GM12878 (cell line): ENCODE data around the gene ZNF791. TPM values are rescaled to one million over a fixed set of nuclear protein-coding genes. Genes with fewer than 3 reads are reported as not detected.

Experiments
- ATAC-seq: fragments of 200-7000 bp; cut with Tn5 transposase; 3 replicates; pipeline ENCODE4 v1.9.1; 2020; ENCODE audit warnings: mild to moderate bottlenecking, moderate library complexity
- BruUV-seq: library from RNA; stranded (reverse); fragments of 400-500 nt; replicated peaks from 2 replicates; lab custom pipeline; 2021; lab: Mats Ljungman, UMichigan
- CTCF ChIA-PET: fragments of 300-600 bp; sonication (Branson Sonifier 250); formaldehyde crosslinking; extraction: SDS; loops from one replicate; lab custom pipeline; 2021; ENCODE audit warnings: inconsistent platforms; lab: Yijun Ruan, JAX
- POLR2A ChIA-PET: fragments of 350-600 bp; formaldehyde crosslinking; extraction: SDS; loops from one replicate; lab custom pipeline; 2021; ENCODE audit warnings: inconsistent platforms; lab: Charles Lee
- RAD21 ChIA-PET: fragments of 300-600 bp; sonication (Branson Sonifier 250); formaldehyde crosslinking; loops from one replicate; lab custom pipeline; 2023; ENCODE audit warnings: antibody characterized with exemption; ENCODE audit not compliant: unreplicated experiment; lab: Charles Lee
- SMC1A ChIA-PET: fragments of 300-600 bp; sonication (Branson Sonifier 250); formaldehyde crosslinking; loops from one replicate; lab custom pipeline; 2023; ENCODE audit not compliant: unreplicated experiment, uncharacterized antibody; lab: Charles Lee
- DNase-seq: peaks from one replicate; pipeline ENCODE4 v3.0.0-alpha.2; 2011; ENCODE audit warnings: low read depth, low spot score
- FAIRE-seq: peaks from 3 replicates; lab custom pipeline; 2011; peaks lifted over from hg19 to GRCh38; lab: Jason Lieb, UNC
- H2AFZ ChIP-seq: 2 replicates; pipeline ENCODE4 v1.6.0; 2011; ENCODE audit warnings: low read depth, low read length, control low read depth; ENCODE audit not compliant: control insufficient read depth
- H3K27ac ChIP-seq: 2 replicates; pipeline ENCODE4 v1.5.1; 2011; ENCODE audit warnings: control low read depth; ENCODE audit not compliant: control insufficient read depth, insufficient read depth
- H3K27me3 ChIP-seq, 2 experiments: replicated peaks in 1 of 2; 2 replicates each; pipeline versions ENCODE4 v1.6.0 to v1.6.1; 2011; ENCODE audit warnings: low read length in 1 of 2; ENCODE audit not compliant: control insufficient read depth in 2 of 2, insufficient read depth in 2 of 2
- H3K36me3 ChIP-seq, 2 experiments: 2 replicates each; pipeline ENCODE4 v1.5.1; 2011; ENCODE audit warnings: low read length in 1 of 2; ENCODE audit not compliant: control insufficient read depth in 2 of 2, insufficient read depth in 2 of 2
- H3K4me1 ChIP-seq: 2 replicates; pipeline ENCODE4 v1.6.1; 2011; ENCODE audit warnings: mild to moderate bottlenecking, low read length, moderate library complexity, mixed read lengths; ENCODE audit not compliant: control insufficient read depth, insufficient read depth
- H3K4me2 ChIP-seq: 2 replicates; pipeline ENCODE4 v1.6.0; 2011; ENCODE audit warnings: control low read depth; ENCODE audit not compliant: control insufficient read depth, insufficient read depth
- H3K4me3 ChIP-seq: fragments of 200-600 bp; sonication (generic); 2 replicates; pipeline ENCODE4 v1.5.1; 2016
- H3K79me2 ChIP-seq: 2 replicates; pipeline ENCODE4 v1.6.0; 2011; ENCODE audit warnings: low read length; ENCODE audit not compliant: control insufficient read depth, insufficient read depth
- H3K9ac ChIP-seq: 2 replicates; pipeline ENCODE4 v1.8.0; 2011; ENCODE audit warnings: low read length, control low read depth, mixed read lengths; ENCODE audit not compliant: control insufficient read depth, insufficient read depth
- H3K9me3 ChIP-seq: replicated peaks from 3 replicates; pipeline ENCODE4 v1.5.1; 2011; ENCODE audit warnings: mild to moderate bottlenecking, low read length; ENCODE audit not compliant: control insufficient read depth, insufficient read depth
- H4K20me1 ChIP-seq: 2 replicates; pipeline ENCODE4 v1.6.0; 2011; ENCODE audit not compliant: control insufficient read depth, insufficient read depth
- ASH2L ChIP-seq: fragments of 300-600, 200-600 bp; sonication (generic); IDR thresholded peaks from 2 replicates; pipeline ENCODE4 v1.6.1; 2017; ENCODE audit warnings: low read depth, mild to moderate bottlenecking, borderline replicate concordance
- KDM1A ChIP-seq: fragments of 200-600 bp; sonication (generic); IDR thresholded peaks from 2 replicates; pipeline ENCODE4 v1.6.1; 2016; ENCODE audit warnings: borderline replicate concordance
- NR2C2 ChIP-seq: IDR thresholded peaks from 2 replicates; pipeline ENCODE4 v1.6.1; 2011; ENCODE audit warnings: borderline replicate concordance, low read depth; ENCODE audit not compliant: control insufficient read depth, insufficient read length
- NRF1 ChIP-seq: conservative IDR thresholded peaks from 2 replicates; pipeline ENCODE4 v1.6.1; 2011; ENCODE audit warnings: mild to moderate bottlenecking, low read depth, low read length, improper control_type of control experiment
- PAX5 ChIP-seq: IDR thresholded peaks from 2 replicates; pipeline ENCODE4 v1.6.1; 2011; ENCODE audit warnings: low read depth, low read length, borderline replicate concordance
- POLR2AphosphoS2 ChIP-seq: IDR thresholded peaks from 2 replicates; pipeline ENCODE4 v1.6.1; 2011; ENCODE audit warnings: low read depth, mild to moderate bottlenecking, low read length, improper control_type of control experiment, moderate library complexity
- RCOR1 ChIP-seq: conservative IDR thresholded peaks from 2 replicates; pipeline ENCODE4 v1.6.1; 2012; ENCODE audit warnings: low read depth, low read length, improper control_type of control experiment
- RUNX3 ChIP-seq: IDR thresholded peaks from 2 replicates; pipeline ENCODE4 v1.6.1; 2012; ENCODE audit warnings: low read length, inconsistent platforms
- TCF12 ChIP-seq: IDR thresholded peaks from 2 replicates; pipeline ENCODE4 v1.6.1; 2011; ENCODE audit warnings: low read depth, mild to moderate bottlenecking, low read length
- ZNF24 ChIP-seq: fragments of 450-650 bp; IDR thresholded peaks from 2 replicates; pipeline ENCODE4 v1.6.1; 2017; ENCODE audit warnings: antibody characterized with exemption, mild to moderate bottlenecking
- WGBS: methylation state at CpG from one replicate; pipeline ENCODE4 v1.1.6; 2016; ENCODE audit warnings: low lambda C conversion rate; ENCODE audit not compliant: insufficient replicate concordance, insufficient coverage; ENCODE audit errors: missing lambda C conversion rate; 5-methylcytosine and 5-hydroxymethylcytosine counted together
- in situ Hi-C: fragments of 300-500 bp; cut with MboI; formaldehyde crosslinking; loops from 9 replicates; pipeline ENCODE4 v1.14.3; 2018; ENCODE audit warnings: mixed read lengths
- intact Hi-C: fragments of 100-400 bp; cut with micrococcal nuclease; formaldehyde crosslinking; loops from one replicate; pipeline ENCODE4 v1.14.2; 2022; ENCODE audit not compliant: unreplicated experiment
- polyA plus RNA-seq, 11 experiments: library from polyadenylated mRNA; depleted of rRNA in 4 of 11; unstranded in 6 of 11; stranded (reverse) in 5 of 11; fragments of >200 nt; fragmentation: Nextera tagmentation in 4 of 11; fragmentation: Illumina TruSeq in 1 of 11; extraction: Ambion mirVana in 4 of 11; extraction: Trizol in 1 of 11; gene quantifications; 1 replicate in 1 of 11; 2 replicates in 10 of 11; pipeline versions ENCODE4 v1.2.1 to v1.2.3, GENCODE V29; 2011 to 2016; ENCODE audit warnings: inconsistent platforms in 2 of 11, missing spikeins in 2 of 11, low read depth in 1 of 11
- total RNA-seq, 4 experiments: library from RNA; depleted of rRNA in 3 of 4; stranded (reverse); fragments of >200 nt in 3 of 4; fragmentation: Illumina TruSeq in 1 of 4; extraction: Trizol in 1 of 4; gene quantifications; 2 replicates each; pipeline versions ENCODE4 v1.2.1 to v1.2.3, GENCODE V29; 2013 to 2021
- TF ChIP-seq, protein P1 (sequence below): IDR thresholded peaks from 2 replicates; pipeline ENCODE4 v1.6.1; 2011; ENCODE audit warnings: low read depth, low read length, improper control_type of control experiment, borderline replicate concordance
- TF ChIP-seq, protein P2 (sequence below): fragments of 450-650 bp; IDR thresholded peaks from 2 replicates; pipeline ENCODE4 v1.6.1; 2016; ENCODE audit warnings: mild to moderate bottlenecking, moderate library complexity, borderline replicate concordance

ZNF791 gene
- total and polyA plus RNA-seq, 10 of the 15 experiments (the other 5 are each of a cell fraction or from before 2014, with no cell fraction given): 7.5 to 24.0 (median 11.8) TPM

DNA sequence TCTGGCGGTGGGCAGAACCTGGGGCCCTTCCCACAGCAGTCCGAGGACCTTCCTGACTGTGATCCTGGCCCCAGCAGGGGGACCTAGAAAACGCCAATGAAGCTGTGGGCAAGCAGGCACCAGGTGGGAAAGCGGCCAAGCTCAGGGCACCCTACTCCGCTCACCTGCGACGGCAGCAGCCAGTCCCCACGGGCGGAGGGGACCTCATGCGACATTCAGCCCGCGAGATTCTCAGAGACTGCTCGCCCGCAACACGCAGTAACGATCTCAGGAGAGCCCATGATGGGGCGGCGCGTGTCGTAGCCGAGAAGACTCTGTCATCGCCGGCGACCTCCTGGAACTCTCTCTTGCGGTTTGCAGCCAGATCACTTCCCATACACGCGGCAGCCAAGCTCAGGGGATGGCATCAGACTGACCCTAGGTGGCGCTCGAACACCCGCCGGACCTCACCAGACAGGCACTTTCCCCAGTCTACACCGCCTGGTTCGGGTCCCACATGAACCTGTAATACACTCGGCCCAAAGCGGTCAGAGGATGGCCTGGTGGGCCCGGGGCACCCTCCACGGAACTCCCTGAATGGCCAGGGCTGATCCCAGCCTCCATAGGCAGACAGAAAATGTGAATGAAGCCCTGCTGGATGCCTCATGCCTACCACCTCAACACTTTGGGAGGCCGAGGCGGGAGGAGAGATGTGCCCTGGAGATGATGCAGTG is 29.3 kb downstream of the ZNF791 start (continued):
- TF ChIP-seq, protein P1, sequence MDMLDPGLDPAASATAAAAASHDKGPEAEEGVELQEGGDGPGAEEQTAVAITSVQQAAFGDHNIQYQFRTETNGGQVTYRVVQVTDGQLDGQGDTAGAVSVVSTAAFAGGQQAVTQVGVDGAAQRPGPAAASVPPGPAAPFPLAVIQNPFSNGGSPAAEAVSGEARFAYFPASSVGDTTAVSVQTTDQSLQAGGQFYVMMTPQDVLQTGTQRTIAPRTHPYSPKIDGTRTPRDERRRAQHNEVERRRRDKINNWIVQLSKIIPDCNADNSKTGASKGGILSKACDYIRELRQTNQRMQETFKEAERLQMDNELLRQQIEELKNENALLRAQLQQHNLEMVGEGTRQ: no peak
- no peak for TF ChIP-seq TCF12
- TF ChIP-seq, protein P2, sequence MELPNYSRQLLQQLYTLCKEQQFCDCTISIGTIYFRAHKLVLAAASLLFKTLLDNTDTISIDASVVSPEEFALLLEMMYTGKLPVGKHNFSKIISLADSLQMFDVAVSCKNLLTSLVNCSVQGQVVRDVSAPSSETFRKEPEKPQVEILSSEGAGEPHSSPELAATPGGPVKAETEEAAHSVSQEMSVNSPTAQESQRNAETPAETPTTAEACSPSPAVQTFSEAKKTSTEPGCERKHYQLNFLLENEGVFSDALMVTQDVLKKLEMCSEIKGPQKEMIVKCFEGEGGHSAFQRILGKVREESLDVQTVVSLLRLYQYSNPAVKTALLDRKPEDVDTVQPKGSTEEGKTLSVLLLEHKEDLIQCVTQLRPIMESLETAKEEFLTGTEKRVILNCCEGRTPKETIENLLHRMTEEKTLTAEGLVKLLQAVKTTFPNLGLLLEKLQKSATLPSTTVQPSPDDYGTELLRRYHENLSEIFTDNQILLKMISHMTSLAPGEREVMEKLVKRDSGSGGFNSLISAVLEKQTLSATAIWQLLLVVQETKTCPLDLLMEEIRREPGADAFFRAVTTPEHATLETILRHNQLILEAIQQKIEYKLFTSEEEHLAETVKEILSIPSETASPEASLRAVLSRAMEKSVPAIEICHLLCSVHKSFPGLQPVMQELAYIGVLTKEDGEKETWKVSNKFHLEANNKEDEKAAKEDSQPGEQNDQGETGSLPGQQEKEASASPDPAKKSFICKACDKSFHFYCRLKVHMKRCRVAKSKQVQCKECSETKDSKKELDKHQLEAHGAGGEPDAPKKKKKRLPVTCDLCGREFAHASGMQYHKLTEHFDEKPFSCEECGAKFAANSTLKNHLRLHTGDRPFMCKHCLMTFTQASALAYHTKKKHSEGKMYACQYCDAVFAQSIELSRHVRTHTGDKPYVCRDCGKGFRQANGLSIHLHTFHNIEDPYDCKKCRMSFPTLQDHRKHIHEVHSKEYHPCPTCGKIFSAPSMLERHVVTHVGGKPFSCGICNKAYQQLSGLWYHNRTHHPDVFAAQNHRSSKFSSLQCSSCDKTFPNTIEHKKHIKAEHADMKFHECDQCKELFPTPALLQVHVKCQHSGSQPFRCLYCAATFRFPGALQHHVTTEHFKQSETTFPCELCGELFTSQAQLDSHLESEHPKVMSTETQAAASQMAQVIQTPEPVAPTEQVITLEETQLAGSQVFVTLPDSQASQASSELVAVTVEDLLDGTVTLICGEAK: no peak

DNA sequence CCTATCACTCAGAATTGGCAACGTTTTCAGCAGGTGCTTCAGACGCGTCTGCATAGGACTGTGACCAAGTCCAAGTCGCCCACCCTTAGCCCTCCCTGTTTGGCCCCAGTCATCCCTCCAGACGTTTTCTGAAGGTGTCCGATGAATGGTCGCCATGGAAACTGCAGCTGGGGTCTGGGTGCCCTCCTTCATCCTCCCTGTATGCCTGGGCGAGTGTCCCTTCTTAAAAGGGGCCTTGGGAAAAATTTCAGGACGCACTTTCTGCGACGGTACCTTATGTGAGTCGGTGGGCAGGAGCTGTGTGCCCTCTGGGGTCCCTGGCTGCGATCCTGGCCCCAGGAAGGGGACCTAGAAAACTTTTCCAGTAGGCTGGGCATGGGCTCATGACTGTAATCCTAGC is 30.7 kb downstream of the ZNF791 start:
- Histone ChIP-seq H2AFZ (no peak overlapping the region), H3K79me2 (no peaks in the 10 kb centered on the region), H3K4me2 (no peak overlapping the region), H3K9me3 (no peaks in the 10 kb centered on the region), H3K4me1 (0 out of 2 replicates have a peak, but pooled peaks cover 5% of the 10 kb centered on the region), H3K9ac (no peak overlapping the region)
- RAD21 ChIA-PET: no interaction called here
- DNase-seq: no peak
- in situ Hi-C loops: no loop called here
- WGBS: 88% methylated on average over 13 of the region's 13 CpGs
- TF ChIP-seq RUNX3: no peak
- no peak for TF ChIP-seq NR2C2
- no peak for TF ChIP-seq RCOR1
- no peak for TF ChIP-seq ASH2L
- no peak for TF ChIP-seq ZNF24
- no peak for TF ChIP-seq POLR2AphosphoS2
- no peak for TF ChIP-seq NRF1
- no peak for TF ChIP-seq PAX5
- TF ChIP-seq KDM1A: no peak
- TF ChIP-seq, all 136 proteins: peak for 0
- intact Hi-C loops: no loop called here
- Histone ChIP-seq H3K36me3 (peaks cover 0 to 4% of the 10 kb centered on the region in 2 experiments; a peak in 1 of 4 replicates), H3K27me3 (no peaks in the 10 kb centered on the region), H3K4me3 (no peak overlapping the region), H4K20me1 (no peaks in the 10 kb centered on the region), H3K27ac (no peak overlapping the region)
- ChIA-PET POLR2A (no interaction called here), CTCF (interaction anchor here (0.5 to 2.3 kb wide), 2 partner anchors 30 to 67 kb away, joined by 3 to 15 read pairs; no protein-coding TSS in a partner anchor), SMC1A (no interaction called here)
- FAIRE-seq (no peak), ATAC-seq (no peak)
- BruUV-seq: no TSS peak
